ENCODE measurements around the gene ABHD1. TPM values are rescaled to one million over a fixed set of nuclear protein-coding genes. Genes with fewer than 3 reads are reported as not detected.

Gene ABHD1
- total RNA-seq, 1 donor from 2014 or later = 0.35 TPM

DNA sequence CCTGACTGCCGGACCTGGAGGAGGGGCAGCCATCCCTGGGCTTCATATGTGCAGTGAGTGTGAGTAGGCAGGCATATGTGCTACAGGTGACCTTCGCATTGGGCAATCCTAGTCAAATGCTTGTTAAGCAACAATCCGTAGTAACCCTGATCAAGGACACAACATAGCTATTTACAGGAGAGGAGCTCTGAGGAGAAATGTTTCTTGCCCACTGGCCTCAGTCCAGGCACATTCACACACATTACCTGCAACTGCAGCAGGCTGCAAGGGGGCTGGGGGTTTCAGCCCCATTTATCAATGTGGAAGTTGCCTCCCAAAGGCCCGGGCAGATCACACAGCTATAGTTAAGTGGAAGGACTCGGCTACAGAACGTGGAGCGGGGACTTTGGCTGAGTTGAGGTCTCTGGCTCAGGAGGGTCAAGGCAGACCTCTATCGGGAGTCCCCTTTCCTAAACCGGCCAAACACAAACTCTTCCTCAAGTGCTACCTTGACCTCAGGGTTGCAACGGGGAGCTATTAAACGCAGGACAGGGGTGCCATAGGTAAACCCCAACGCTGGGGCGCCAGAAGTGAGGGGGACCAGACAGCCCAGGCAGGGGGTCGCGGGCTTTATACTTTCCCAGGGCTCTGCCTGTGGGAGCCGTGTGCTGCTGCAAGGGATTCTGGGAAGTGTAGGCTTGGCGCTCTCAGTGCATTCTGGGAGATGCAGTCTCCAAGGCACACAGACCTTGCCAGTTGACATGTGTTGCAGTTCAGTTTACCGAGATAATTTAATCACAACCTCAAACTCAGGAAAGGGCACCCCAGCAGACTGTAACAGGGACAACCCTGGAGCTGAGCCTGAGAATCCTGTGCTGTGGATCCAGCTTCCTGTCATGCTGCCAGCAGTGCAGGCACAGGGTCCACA, 27.6 kb upstream of the ABHD1 start:
- intact Hi-C loops (cut with DNase I) = no loop called here
- H3K36me3 ChIP-seq = no peaks in the 10 kb centered on the region
- H3K27ac ChIP-seq = peak overlapping the region; percentile 14
- no peaks in the 10 kb centered on the region for H3K9me3 ChIP-seq
- H3K4me3 ChIP-seq = peak overlapping the region; percentile 43
- TF ChIP-seq, protein P1, sequence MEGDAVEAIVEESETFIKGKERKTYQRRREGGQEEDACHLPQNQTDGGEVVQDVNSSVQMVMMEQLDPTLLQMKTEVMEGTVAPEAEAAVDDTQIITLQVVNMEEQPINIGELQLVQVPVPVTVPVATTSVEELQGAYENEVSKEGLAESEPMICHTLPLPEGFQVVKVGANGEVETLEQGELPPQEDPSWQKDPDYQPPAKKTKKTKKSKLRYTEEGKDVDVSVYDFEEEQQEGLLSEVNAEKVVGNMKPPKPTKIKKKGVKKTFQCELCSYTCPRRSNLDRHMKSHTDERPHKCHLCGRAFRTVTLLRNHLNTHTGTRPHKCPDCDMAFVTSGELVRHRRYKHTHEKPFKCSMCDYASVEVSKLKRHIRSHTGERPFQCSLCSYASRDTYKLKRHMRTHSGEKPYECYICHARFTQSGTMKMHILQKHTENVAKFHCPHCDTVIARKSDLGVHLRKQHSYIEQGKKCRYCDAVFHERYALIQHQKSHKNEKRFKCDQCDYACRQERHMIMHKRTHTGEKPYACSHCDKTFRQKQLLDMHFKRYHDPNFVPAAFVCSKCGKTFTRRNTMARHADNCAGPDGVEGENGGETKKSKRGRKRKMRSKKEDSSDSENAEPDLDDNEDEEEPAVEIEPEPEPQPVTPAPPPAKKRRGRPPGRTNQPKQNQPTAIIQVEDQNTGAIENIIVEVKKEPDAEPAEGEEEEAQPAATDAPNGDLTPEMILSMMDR (IDR thresholded peaks at IDR 0.05) = no peak
- H3K27me3 ChIP-seq = no peaks in the 10 kb centered on the region
- H3K4me1 ChIP-seq = peaks cover 8% of the 10 kb centered on the region
- peak; percentile 85 for ATAC-seq
- no peak for DNase-seq

DNA sequence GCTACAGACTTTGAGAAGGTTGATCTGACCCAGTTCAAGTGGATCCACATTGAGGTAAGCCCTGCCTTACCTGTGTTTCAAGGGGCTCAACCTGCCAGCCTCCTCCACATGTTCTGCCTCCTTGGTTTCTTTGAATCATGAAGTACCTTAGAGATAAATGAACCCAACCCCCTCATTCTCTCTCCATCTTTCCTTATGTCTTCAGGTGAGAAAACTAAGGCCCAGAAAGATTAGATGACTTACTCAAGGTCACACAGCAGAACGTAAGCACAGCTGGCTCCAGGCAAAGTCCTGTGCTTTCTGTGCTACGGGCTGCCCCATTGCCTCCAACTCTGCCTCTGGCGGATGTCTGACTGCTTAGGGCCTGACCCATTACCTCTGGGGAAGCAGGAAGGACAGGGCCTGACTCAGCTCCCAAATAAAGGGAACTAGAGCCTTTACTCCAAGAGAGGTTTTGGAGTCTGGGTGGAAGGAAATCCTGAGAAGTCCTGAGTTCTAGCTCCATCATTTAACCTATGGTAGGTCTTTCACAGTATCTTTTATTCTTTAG, 26.8 kb upstream of the ABHD1 start:
- peak overlapping the region; percentile 14 for H3K27ac ChIP-seq
- intact Hi-C loops (cut with DNase I) = no loop called here

DNA sequence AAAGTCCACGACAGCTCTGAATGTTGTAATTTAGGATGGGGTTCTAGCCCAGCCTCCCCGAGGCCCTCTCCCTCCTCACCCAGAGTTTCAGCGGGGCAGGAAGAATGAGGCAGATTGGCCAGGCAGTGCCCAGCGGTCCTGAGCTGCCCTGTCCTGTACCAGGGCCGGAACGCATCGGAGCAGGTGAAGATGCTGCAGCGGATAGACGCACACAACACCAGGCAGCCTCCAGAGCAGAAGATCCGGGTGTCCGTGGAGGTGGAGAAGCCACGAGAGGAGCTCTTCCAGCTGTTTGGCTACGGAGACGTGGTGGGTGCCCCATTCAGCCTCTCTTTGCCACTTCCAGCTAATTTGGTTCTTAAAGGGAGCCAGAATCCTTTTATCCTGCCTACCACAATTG, 26.3 kb upstream of the ABHD1 start:
- no peak overlapping the region for H3K27ac ChIP-seq
- peaks cover 8% of the 10 kb centered on the region for H3K4me1 ChIP-seq
- TF ChIP-seq, protein P1 (IDR thresholded peaks at IDR 0.05) = no peak
- H3K4me3 ChIP-seq = no peak overlapping the region
- no peaks in the 10 kb centered on the region for H3K36me3 ChIP-seq
- H3K9me3 ChIP-seq = no peaks in the 10 kb centered on the region
- ATAC-seq = no peak
- intact Hi-C loops (cut with DNase I) = no loop called here
- no peaks in the 10 kb centered on the region for H3K27me3 ChIP-seq
- DNase-seq = no peak

More for the DNA sequence above, 26.8 kb upstream of the ABHD1 start:
- Histone ChIP-seq H3K4me3 (no peak overlapping the region), H3K9me3 (no peaks in the 10 kb centered on the region), H3K27me3 (no peaks in the 10 kb centered on the region), H3K36me3 (no peaks in the 10 kb centered on the region), H3K4me1 (peaks cover 8% of the 10 kb centered on the region)
- ATAC-seq = peak; percentile 46
- TF ChIP-seq, protein P1 (IDR thresholded peaks at IDR 0.05) = no peak
- DNase-seq = no peak

DNA sequence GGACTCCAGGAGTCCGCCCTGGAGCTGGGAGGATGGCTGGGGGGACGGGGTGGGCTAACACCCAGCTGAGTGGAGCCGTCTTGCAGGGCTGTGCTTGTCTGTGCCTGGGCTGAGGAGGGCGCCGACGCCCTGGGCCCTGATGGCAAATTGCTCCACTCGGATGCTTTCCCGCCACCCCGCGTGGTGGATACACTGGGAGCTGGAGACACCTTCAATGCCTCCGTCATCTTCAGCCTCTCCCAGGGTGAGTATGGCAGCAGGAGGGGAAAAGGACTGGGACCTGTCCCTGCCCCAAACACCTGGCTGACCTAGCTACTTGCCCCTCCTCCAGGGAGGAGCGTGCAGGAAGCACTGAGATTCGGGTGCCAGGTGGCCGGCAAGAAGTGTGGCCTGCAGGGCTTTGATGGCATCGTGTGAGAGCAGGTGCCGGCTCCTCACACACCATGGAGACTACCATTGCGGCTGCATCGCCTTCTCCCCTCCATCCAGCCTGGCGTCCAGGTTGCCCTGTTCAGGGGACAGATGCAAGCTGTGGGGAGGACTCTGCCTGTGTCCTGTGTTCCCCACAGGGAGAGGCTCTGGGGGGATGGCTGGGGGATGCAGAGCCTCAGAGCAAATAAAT, 24.2 kb upstream of the ABHD1 start:
- TF ChIP-seq, protein P1 (IDR thresholded peaks at IDR 0.05) = no peak
- no peak for DNase-seq
- no peak overlapping the region for H3K27ac ChIP-seq
- H3K27me3 ChIP-seq = peaks cover 6% of the 10 kb centered on the region
- H3K36me3 ChIP-seq = no peaks in the 10 kb centered on the region
- peaks cover 8% of the 10 kb centered on the region for H3K4me1 ChIP-seq
- H3K9me3 ChIP-seq = no peaks in the 10 kb centered on the region
- no peak for ATAC-seq
- intact Hi-C loops (cut with DNase I) = no loop called here
- H3K4me3 ChIP-seq = no peak overlapping the region

DNA sequence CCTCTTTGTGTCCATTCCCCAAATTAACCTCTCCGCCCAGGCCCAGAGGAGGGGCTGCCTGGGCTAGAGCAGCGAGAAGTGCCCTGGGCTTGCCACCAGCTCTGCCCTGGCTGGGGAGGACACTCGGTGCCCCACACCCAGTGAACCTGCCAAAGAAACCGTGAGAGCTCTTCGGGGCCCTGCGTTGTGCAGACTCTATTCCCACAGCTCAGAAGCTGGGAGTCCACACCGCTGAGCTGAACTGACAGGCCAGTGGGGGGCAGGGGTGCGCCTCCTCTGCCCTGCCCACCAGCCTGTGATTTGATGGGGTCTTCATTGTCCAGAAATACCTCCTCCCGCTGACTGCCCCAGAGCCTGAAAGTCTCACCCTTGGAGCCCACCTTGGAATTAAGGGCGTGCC, 23.6 kb upstream of the ABHD1 start:
- TF ChIP-seq, protein P1 (IDR thresholded peaks at IDR 0.05) = no peak
- peaks cover 8% of the 10 kb centered on the region for H3K4me1 ChIP-seq
- H3K36me3 ChIP-seq = no peaks in the 10 kb centered on the region
- no peak for ATAC-seq
- H3K27me3 ChIP-seq = peaks cover 8% of the 10 kb centered on the region
- intact Hi-C loops (cut with DNase I) = loop anchor here (10.0 kb wide), 1 partner anchor 105 kb away; no protein-coding TSS in a partner anchor
- H3K9me3 ChIP-seq = no peaks in the 10 kb centered on the region
- H3K4me3 ChIP-seq = no peak overlapping the region
- no peak overlapping the region for H3K27ac ChIP-seq
- no peak for DNase-seq

Data from upper lobe of right lung (tissue), 1 donor.